H9 (cell line): Measurements from ENCODE around the gene ZNF648. TPM values are rescaled to one million over a fixed set of nuclear protein-coding genes. Genes with fewer than 3 reads are reported as not detected.
"Not testable (repeated sequence)": the region's sequence is repeated elsewhere in the genome, so short reads cannot be mapped to it uniquely, and the experiment has no call there.

Experiments
- DNase-seq: peaks from one replicate; pipeline ENCODE4 v3.0.0-alpha.2; 2017
- H2AFZ ChIP-seq: one replicate; pipeline ENCODE4 v1.6.1; 2013; ENCODE audit warnings: mild to moderate bottlenecking, low read length, control low read depth, moderate library complexity
- H2AK5ac ChIP-seq: 2 replicates; pipeline ENCODE4 v1.6.1; 2013; ENCODE audit warnings: low read length, control low read depth, mixed read lengths; ENCODE audit not compliant: insufficient read length
- H2BK120ac ChIP-seq: one replicate; pipeline ENCODE4 v1.6.1; 2013; ENCODE audit warnings: low read depth, mild to moderate bottlenecking, low read length, control low read depth, inconsistent platforms; ENCODE audit not compliant: poor library complexity, severe bottlenecking
- H2BK12ac ChIP-seq: 2 replicates; pipeline ENCODE4 v1.6.1; 2013; ENCODE audit warnings: low read length, control low read depth, mixed read lengths, low read depth; ENCODE audit not compliant: insufficient read length
- H2BK15ac ChIP-seq: 2 replicates; pipeline ENCODE4 v1.6.1; 2013; ENCODE audit warnings: low read depth, low read length, control low read depth
- H2BK20ac ChIP-seq: one replicate; pipeline ENCODE4 v1.6.1; 2013; ENCODE audit warnings: low read depth, mild to moderate bottlenecking, low read length, control low read depth, inconsistent platforms; ENCODE audit not compliant: poor library complexity, severe bottlenecking
- H2BK5ac ChIP-seq: 2 replicates; pipeline ENCODE4 v1.6.1; 2013; ENCODE audit warnings: low read length, control low read depth, mixed read lengths; ENCODE audit not compliant: insufficient read length
- H3K14ac ChIP-seq: 2 replicates; pipeline ENCODE4 v1.6.1; 2013; ENCODE audit warnings: low read length, control low read depth; ENCODE audit not compliant: insufficient read depth
- H3K18ac ChIP-seq: 2 replicates; pipeline ENCODE4 v1.6.1; 2013; ENCODE audit warnings: low read depth, mild to moderate bottlenecking, mixed read lengths, low read length, control low read depth; ENCODE audit not compliant: insufficient read length
- H3K23ac ChIP-seq: 2 replicates; pipeline ENCODE4 v1.6.1; 2013; ENCODE audit warnings: low read length, control low read depth, mixed read lengths, low read depth; ENCODE audit not compliant: insufficient read length
- H3K23me2 ChIP-seq: 2 replicates; pipeline ENCODE4 v1.6.1; 2013; ENCODE audit warnings: low read depth, mild to moderate bottlenecking, mixed read lengths, low read length, control low read depth; ENCODE audit not compliant: insufficient read length, poor library complexity, severe bottlenecking
- H3K27ac ChIP-seq: 2 replicates; pipeline ENCODE4 v1.5.1; 2013; ENCODE audit warnings: low read length, control low read depth, mixed read lengths, low read depth; ENCODE audit not compliant: insufficient read length
- H3K27me3 ChIP-seq: 2 replicates; pipeline ENCODE4 v1.6.1; 2013; ENCODE audit warnings: low read length, control low read depth, inconsistent platforms; ENCODE audit not compliant: insufficient read depth
- H3K4ac ChIP-seq: 2 replicates; pipeline ENCODE4 v1.6.1; 2013; ENCODE audit warnings: low read depth, mild to moderate bottlenecking, control low read depth, inconsistent platforms, low read length, moderate library complexity
- H3K4me1 ChIP-seq: 2 replicates; pipeline ENCODE4 v1.6.1; 2013; ENCODE audit warnings: low read length, control low read depth, inconsistent platforms; ENCODE audit not compliant: insufficient read depth
- H3K4me2 ChIP-seq: 2 replicates; pipeline ENCODE4 v1.6.1; 2013; ENCODE audit warnings: low read length, control low read depth, mixed read lengths; ENCODE audit not compliant: insufficient read length, insufficient read depth
- H3K56ac ChIP-seq: 2 replicates; pipeline ENCODE4 v1.6.1; 2013; ENCODE audit warnings: low read depth, mild to moderate bottlenecking, mixed read lengths, low read length, control low read depth; ENCODE audit not compliant: insufficient read length
- H3K79me1 ChIP-seq: 2 replicates; pipeline ENCODE4 v1.6.1; 2013; ENCODE audit warnings: low read depth, mild to moderate bottlenecking, moderate library complexity, low read length, control low read depth, inconsistent platforms; ENCODE audit not compliant: insufficient read depth, poor library complexity, severe bottlenecking
- H3K79me2 ChIP-seq: 2 replicates; pipeline ENCODE4 v1.6.1; 2013; ENCODE audit warnings: low read length, control low read depth, inconsistent platforms; ENCODE audit not compliant: insufficient read depth
- H3K9ac ChIP-seq: 2 replicates; pipeline ENCODE4 v1.6.1; 2013; ENCODE audit warnings: low read length, control low read depth, mixed read lengths; ENCODE audit not compliant: insufficient read length; ENCODE audit errors: extremely low read depth
- H3K9me3 ChIP-seq: one replicate; pipeline ENCODE4 v1.6.1; 2013; ENCODE audit warnings: low read depth, low read length, inconsistent platforms; ENCODE audit not compliant: control insufficient read depth
- H3T11ph ChIP-seq: one replicate; pipeline ENCODE4 v1.6.1; 2013; ENCODE audit warnings: mild to moderate bottlenecking, low read length, control low read depth, inconsistent platforms
- H4K20me1 ChIP-seq: one replicate; pipeline ENCODE4 v1.6.1; 2013; ENCODE audit not compliant: control insufficient read depth, insufficient read length, insufficient read depth
- H4K5ac ChIP-seq: 2 replicates; pipeline ENCODE4 v1.6.1; 2013; ENCODE audit warnings: low read depth, mild to moderate bottlenecking, mixed read lengths, low read length, control low read depth; ENCODE audit not compliant: insufficient read length
- H4K8ac ChIP-seq: replicated peaks from 2 replicates; pipeline ENCODE4 v1.6.1; 2013; ENCODE audit warnings: low read length, control low read depth, mixed read lengths, low read depth; ENCODE audit not compliant: insufficient read length
- H4K91ac ChIP-seq: 2 replicates; pipeline ENCODE4 v1.6.1; 2013; ENCODE audit warnings: low read depth, mild to moderate bottlenecking, moderate library complexity, mixed read lengths, low read length, control low read depth; ENCODE audit not compliant: insufficient read length
- H3K27ac Mint-ChIP-seq, 3 experiments: 2 replicates in 2 of 3; 3 replicates in 1 of 3; pipeline ENCODE4 v1.8.0; 2020 to 2021; ENCODE audit warnings: mixed read lengths in 3 of 3, mild to moderate bottlenecking in 1 of 3, moderate library complexity in 1 of 3
- H3K27me3 Mint-ChIP-seq: 2 replicates; pipeline ENCODE4 v1.8.0; 2021; ENCODE audit warnings: low read depth, mild to moderate bottlenecking, moderate library complexity, mixed read lengths
- H3K36me3 Mint-ChIP-seq, 3 experiments: 2 replicates in 2 of 3; 3 replicates in 1 of 3; pipeline ENCODE4 v1.8.0; 2020 to 2021; ENCODE audit warnings: low read depth in 3 of 3, mixed read lengths in 3 of 3; ENCODE audit not compliant: insufficient read depth in 1 of 3
- H3K4me1 Mint-ChIP-seq, 2 experiments: 2 replicates each; pipeline ENCODE4 v1.8.0; 2020; ENCODE audit warnings: mixed read lengths in 2 of 2
- H3K4me3 Mint-ChIP-seq, 2 experiments: 2 replicates in 1 of 2; 3 replicates in 1 of 2; pipeline ENCODE4 v1.8.0; 2020 to 2021; ENCODE audit warnings: mild to moderate bottlenecking in 2 of 2, mixed read lengths in 2 of 2, moderate library complexity in 1 of 2
- H3K9me3 Mint-ChIP-seq, 2 experiments: 2 replicates in 1 of 2; 3 replicates in 1 of 2; pipeline ENCODE4 v1.8.0; 2020; ENCODE audit warnings: mild to moderate bottlenecking in 2 of 2, mixed read lengths in 2 of 2, moderate library complexity in 1 of 2
- WGBS: extraction: QIAGEN DNeasy Blood & Tissue Kit; methylation state at CpG from one replicate; pipeline ENCODE4 v1.1.7; 2013; ENCODE audit warnings: missing lambda C conversion rate, low lambda C conversion rate, mixed read lengths; ENCODE audit not compliant: insufficient read length; ENCODE audit errors: extremely low coverage; 5-methylcytosine and 5-hydroxymethylcytosine counted together
- total RNA-seq: library from RNA; stranded (reverse); gene quantifications from 2 replicates; pipeline ENCODE4 v1.2.1, GENCODE V29; 2021
- TF ChIP-seq, protein P1 (sequence below): fragments of 200-600 bp; sonication (generic); conservative IDR thresholded peaks from 3 replicates; pipeline ENCODE4 v1.8.0; 2021; ENCODE audit warnings: antibody characterized with exemption, mild to moderate bottlenecking

The ZNF648 gene
- total RNA-seq, 1 experiment from 2014 or later, result 1.4 TPM

DNA sequence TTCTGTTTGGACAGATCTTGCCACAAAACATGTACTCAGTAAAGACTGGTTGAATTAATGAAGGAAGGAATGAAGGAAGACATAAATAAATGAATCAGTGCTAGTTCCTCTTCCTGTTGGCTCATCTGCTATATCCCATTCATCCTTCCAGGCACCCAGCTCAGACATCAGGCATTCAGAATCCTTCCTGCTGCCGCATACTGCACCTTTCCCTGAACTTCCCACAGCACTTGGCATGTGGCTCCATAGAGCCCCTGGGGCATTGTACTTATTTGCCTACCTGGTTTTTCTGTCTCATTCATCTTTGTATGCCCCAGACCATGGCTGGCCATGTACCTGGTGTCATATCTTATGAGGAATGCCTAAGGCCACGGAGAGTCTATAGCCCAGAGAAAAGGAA lies 34.4 kb upstream of the ZNF648 start:
- Histone ChIP-seq H2AK5ac (no peak overlapping the region), H4K5ac (no peak overlapping the region), H3K4ac (no peak overlapping the region), H3K9ac (no peak overlapping the region), H3K9me3 (no peaks in the 10 kb centered on the region), H2BK12ac (no peak overlapping the region), H4K91ac (no peak overlapping the region), H2AFZ (no peak overlapping the region), H4K20me1 (no peaks in the 10 kb centered on the region), H3K56ac (no peak overlapping the region), H3K14ac (no peak overlapping the region), H3K79me1 (no peaks in the 10 kb centered on the region), H2BK5ac (no peak overlapping the region), H3T11ph (no peak overlapping the region), H3K4me2 (no peak overlapping the region), H3K79me2 (no peaks in the 10 kb centered on the region), H3K18ac (no peak overlapping the region), H4K8ac (no peak overlapping the region), H3K27ac (no peak overlapping the region), H2BK120ac (no peak overlapping the region), H3K23me2 (no peaks in the 10 kb centered on the region), H3K4me1 (peaks cover 9% of the 10 kb centered on the region), H3K27me3 (no peaks in the 10 kb centered on the region), H2BK20ac (no peak overlapping the region), H2BK15ac (no peak overlapping the region), H3K23ac (no peak overlapping the region)
- WGBS, result no CpG with 5 or more reads among the region's 2 CpGs
- Mint-ChIP-seq H3K27ac (peak overlapping the region in 1 of 3 experiments; percentile 25; a peak in 1 of 7 replicates), H3K4me1 (peaks cover 17 to 19% of the 10 kb centered on the region in 2 experiments), H3K27me3 (no peaks in the 10 kb centered on the region), H3K4me3 (no peak overlapping the region), H3K9me3 (peaks cover 4 to 11% of the 10 kb centered on the region in 2 experiments), H3K36me3 (peaks cover 4 to 26% (median 8%) of the 10 kb centered on the region in 3 experiments; a peak in 6 of 7 replicates)
- no peak for DNase-seq
- TF ChIP-seq, protein P1, sequence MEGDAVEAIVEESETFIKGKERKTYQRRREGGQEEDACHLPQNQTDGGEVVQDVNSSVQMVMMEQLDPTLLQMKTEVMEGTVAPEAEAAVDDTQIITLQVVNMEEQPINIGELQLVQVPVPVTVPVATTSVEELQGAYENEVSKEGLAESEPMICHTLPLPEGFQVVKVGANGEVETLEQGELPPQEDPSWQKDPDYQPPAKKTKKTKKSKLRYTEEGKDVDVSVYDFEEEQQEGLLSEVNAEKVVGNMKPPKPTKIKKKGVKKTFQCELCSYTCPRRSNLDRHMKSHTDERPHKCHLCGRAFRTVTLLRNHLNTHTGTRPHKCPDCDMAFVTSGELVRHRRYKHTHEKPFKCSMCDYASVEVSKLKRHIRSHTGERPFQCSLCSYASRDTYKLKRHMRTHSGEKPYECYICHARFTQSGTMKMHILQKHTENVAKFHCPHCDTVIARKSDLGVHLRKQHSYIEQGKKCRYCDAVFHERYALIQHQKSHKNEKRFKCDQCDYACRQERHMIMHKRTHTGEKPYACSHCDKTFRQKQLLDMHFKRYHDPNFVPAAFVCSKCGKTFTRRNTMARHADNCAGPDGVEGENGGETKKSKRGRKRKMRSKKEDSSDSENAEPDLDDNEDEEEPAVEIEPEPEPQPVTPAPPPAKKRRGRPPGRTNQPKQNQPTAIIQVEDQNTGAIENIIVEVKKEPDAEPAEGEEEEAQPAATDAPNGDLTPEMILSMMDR, result no peak

DNA sequence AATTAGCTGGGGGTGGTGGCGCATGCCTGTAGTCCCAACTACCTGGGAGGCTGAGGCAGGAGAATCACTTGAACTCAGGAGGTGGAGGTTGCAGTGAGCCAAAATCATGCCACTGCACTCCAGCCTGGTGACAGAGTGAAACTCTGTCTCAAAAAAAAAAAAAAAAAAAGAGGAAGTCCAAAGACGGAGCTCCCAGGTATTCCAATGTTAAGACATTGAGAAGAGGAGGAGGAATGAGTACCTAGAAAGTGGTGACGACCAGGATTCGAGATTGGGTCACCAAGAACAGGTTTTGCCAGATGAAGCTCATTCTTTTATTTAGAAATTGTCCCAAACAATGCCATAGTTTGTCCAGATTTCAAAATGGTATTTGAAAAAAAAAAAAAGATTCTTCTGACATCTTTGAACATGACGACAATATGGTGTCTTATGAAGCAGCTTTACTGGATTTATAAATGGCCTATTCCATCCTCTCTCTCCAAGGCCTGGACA lies 33.0 kb upstream of the ZNF648 start:
- H3K18ac ChIP-seq, H3K23ac ChIP-seq, H4K20me1 ChIP-seq, H4K91ac ChIP-seq, H2AK5ac ChIP-seq, H2BK12ac ChIP-seq, H2BK5ac ChIP-seq, H2AFZ ChIP-seq, H3K9ac ChIP-seq, H4K8ac ChIP-seq, H3K56ac ChIP-seq, H2BK15ac ChIP-seq, H3K23me2 ChIP-seq, DNase-seq, H3K27ac ChIP-seq, H3T11ph ChIP-seq, H3K4me2 ChIP-seq, H3K27ac Mint-ChIP-seq, H3K4me1 ChIP-seq, H3K79me1 ChIP-seq, H3K27me3 Mint-ChIP-seq, H3K79me2 ChIP-seq, H3K9me3 Mint-ChIP-seq, H2BK120ac ChIP-seq, H3K14ac ChIP-seq, H3K4ac ChIP-seq, H4K5ac ChIP-seq, H3K4me3 Mint-ChIP-seq, H2BK20ac ChIP-seq, H3K9me3 ChIP-seq, H3K27me3 ChIP-seq: not testable (repeated sequence)
- H3K36me3 Mint-ChIP-seq, result peaks cover 3 to 14% (median 3%) of the 10 kb centered on the region in 3 experiments; a peak in 6 of 7 replicates
- peaks cover 9 to 11% of the 10 kb centered on the region in 2 experiments for H3K4me1 Mint-ChIP-seq
- WGBS, result no CpG with 5 or more reads among the region's 5 CpGs
